Measurements from ENCODE around the gene GALNT16.

Gene GALNT16

DNA sequence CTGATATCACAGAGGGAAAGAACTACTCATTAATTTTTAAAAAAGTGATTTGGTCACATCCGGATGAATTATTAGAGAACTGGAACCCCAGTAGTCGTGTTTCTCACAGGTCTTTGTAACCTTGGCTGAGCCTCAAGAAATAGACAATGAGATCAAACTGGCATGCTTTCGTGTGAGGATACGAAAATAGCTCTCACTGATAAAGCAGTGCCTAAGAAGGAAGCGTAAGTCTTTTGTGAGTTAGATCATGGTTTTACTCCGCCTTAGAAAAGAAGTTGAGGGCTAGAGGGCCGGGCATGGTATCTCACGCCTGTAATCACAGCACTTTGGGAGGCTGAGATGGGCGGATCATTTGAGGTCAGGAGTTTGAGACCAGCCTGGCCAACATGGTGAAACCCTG, 33.8 kb upstream of the GALNT16 start:
- H3K4me2 ChIP-seq (ENCODE audit: low read depth, low read length, poor library complexity, severe bottlenecking), result no peak overlapping the region
- H3K79me2 ChIP-seq (ENCODE audit: insufficient read depth, low read length), result no peaks in the 10 kb centered on the region
- no peaks in the 10 kb centered on the region for H3F3A ChIP-seq (ENCODE audit: low read depth)
- H3K9me3 ChIP-seq (ENCODE audit: insufficient read depth, low read depth, low read length), result no peaks in the 10 kb centered on the region
- H3K4me3 ChIP-seq (ENCODE audit: low read length, poor library complexity, severe bottlenecking), result no peak overlapping the region
- H3K27me3 ChIP-seq (ENCODE audit: insufficient read depth, low read length, poor library complexity, severe bottlenecking), result no peaks in the 10 kb centered on the region
- H3K9me2 ChIP-seq (replicated peaks; ENCODE audit: low read depth, low read length), result no peaks in the 10 kb centered on the region
- no peaks in the 10 kb centered on the region for H4K20me1 ChIP-seq (ENCODE audit: insufficient read depth, low read length, poor library complexity, severe bottlenecking)
- no peak overlapping the region for H2AFZ ChIP-seq (ENCODE audit: low read length)
- TF ChIP-seq, protein P1, sequence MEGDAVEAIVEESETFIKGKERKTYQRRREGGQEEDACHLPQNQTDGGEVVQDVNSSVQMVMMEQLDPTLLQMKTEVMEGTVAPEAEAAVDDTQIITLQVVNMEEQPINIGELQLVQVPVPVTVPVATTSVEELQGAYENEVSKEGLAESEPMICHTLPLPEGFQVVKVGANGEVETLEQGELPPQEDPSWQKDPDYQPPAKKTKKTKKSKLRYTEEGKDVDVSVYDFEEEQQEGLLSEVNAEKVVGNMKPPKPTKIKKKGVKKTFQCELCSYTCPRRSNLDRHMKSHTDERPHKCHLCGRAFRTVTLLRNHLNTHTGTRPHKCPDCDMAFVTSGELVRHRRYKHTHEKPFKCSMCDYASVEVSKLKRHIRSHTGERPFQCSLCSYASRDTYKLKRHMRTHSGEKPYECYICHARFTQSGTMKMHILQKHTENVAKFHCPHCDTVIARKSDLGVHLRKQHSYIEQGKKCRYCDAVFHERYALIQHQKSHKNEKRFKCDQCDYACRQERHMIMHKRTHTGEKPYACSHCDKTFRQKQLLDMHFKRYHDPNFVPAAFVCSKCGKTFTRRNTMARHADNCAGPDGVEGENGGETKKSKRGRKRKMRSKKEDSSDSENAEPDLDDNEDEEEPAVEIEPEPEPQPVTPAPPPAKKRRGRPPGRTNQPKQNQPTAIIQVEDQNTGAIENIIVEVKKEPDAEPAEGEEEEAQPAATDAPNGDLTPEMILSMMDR (conservative IDR thresholded peaks at IDR 0.05; ENCODE audit: low read length), result no peak
- no peak for TF ChIP-seq EZH2phosphoT487 (IDR thresholded peaks at IDR 0.05; ENCODE audit: borderline replicate concordance)
- H3K4me1 ChIP-seq (ENCODE audit: insufficient read depth, low read length, poor library complexity, severe bottlenecking), result no peaks in the 10 kb centered on the region
- H3K9ac ChIP-seq (ENCODE audit: low read depth, low read length, poor library complexity, severe bottlenecking), result no peak overlapping the region
- H3K36me3 ChIP-seq (ENCODE audit: insufficient read depth, low read length), result no peaks in the 10 kb centered on the region

DNA sequence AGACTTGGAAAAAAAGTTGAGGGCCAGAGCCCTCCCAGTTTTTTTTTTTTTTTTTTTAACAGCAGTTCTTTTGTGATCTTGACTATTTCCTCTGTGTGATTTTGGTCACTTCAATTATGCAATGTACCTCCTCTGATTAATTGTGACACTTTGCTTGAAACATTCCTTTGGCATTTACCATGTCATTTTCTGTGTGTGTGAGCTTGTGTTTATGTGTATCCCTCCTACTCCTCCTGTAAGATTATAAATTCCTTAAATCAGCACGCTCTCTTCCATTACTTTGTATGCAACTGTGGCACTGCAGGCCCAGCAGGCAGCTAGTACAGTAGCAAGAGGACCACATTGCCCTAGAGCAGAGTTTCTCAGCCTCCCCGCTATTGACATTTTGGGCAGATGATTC, 33.2 kb upstream of the GALNT16 start:
- no peaks in the 10 kb centered on the region for H3K36me3 ChIP-seq (ENCODE audit: insufficient read depth, low read length)
- TF ChIP-seq, protein P1 (conservative IDR thresholded peaks at IDR 0.05; ENCODE audit: low read length), result no peak
- no peak for TF ChIP-seq EZH2phosphoT487 (IDR thresholded peaks at IDR 0.05; ENCODE audit: borderline replicate concordance)
- H3K79me2 ChIP-seq (ENCODE audit: insufficient read depth, low read length), result no peaks in the 10 kb centered on the region
- no peaks in the 10 kb centered on the region for H3F3A ChIP-seq (ENCODE audit: low read depth)
- H4K20me1 ChIP-seq (ENCODE audit: insufficient read depth, low read length, poor library complexity, severe bottlenecking), result no peaks in the 10 kb centered on the region
- H3K9me3 ChIP-seq (ENCODE audit: insufficient read depth, low read depth, low read length), result no peaks in the 10 kb centered on the region
- H3K9me2 ChIP-seq (replicated peaks; ENCODE audit: low read depth, low read length), result no peaks in the 10 kb centered on the region
- H2AFZ ChIP-seq (ENCODE audit: low read length), result no peak overlapping the region
- H3K4me3 ChIP-seq (ENCODE audit: low read length, poor library complexity, severe bottlenecking), result no peak overlapping the region
- H3K27me3 ChIP-seq (ENCODE audit: insufficient read depth, low read length, poor library complexity, severe bottlenecking), result no peaks in the 10 kb centered on the region
- H3K4me1 ChIP-seq (ENCODE audit: insufficient read depth, low read length, poor library complexity, severe bottlenecking), result no peaks in the 10 kb centered on the region
- no peak overlapping the region for H3K4me2 ChIP-seq (ENCODE audit: low read depth, low read length, poor library complexity, severe bottlenecking)
- H3K9ac ChIP-seq (ENCODE audit: low read depth, low read length, poor library complexity, severe bottlenecking), result no peak overlapping the region

DNA sequence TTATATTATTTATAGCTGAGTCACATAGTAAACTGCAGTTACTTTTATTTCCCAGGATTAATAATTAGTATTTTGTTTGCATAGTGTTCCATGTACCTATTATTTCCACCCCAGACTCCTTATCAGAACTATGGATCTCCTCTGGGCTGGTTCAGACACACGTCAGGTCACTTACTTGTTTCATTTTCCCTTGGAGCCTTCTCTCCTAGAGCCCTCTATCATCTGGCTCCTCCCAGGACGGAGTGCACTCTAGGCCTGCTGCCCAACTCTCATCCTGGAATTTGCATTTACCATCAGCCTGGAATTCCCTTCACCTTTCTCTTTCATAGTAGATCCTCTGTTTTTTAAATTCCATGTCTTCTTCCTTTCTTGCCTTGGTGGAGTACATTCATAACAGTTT, 28.5 kb upstream of the GALNT16 start:
- H3K4me3 ChIP-seq (ENCODE audit: low read length, poor library complexity, severe bottlenecking), result no peak overlapping the region
- TF ChIP-seq EZH2phosphoT487 (IDR thresholded peaks at IDR 0.05; ENCODE audit: borderline replicate concordance), result no peak
- TF ChIP-seq, protein P1 (conservative IDR thresholded peaks at IDR 0.05; ENCODE audit: low read length), result no peak
- H3F3A ChIP-seq (ENCODE audit: low read depth), result no peaks in the 10 kb centered on the region
- no peak overlapping the region for H2AFZ ChIP-seq (ENCODE audit: low read length)
- H3K36me3 ChIP-seq (ENCODE audit: insufficient read depth, low read length), result no peaks in the 10 kb centered on the region; the same call in 1 of the 2 replicates
- no peaks in the 10 kb centered on the region for H3K9me2 ChIP-seq (replicated peaks; ENCODE audit: low read depth, low read length)
- H3K79me2 ChIP-seq (ENCODE audit: insufficient read depth, low read length), result no peaks in the 10 kb centered on the region
- no peaks in the 10 kb centered on the region for H3K4me1 ChIP-seq (ENCODE audit: insufficient read depth, low read length, poor library complexity, severe bottlenecking)
- no peaks in the 10 kb centered on the region for H4K20me1 ChIP-seq (ENCODE audit: insufficient read depth, low read length, poor library complexity, severe bottlenecking)
- no peaks in the 10 kb centered on the region for H3K9me3 ChIP-seq (ENCODE audit: insufficient read depth, low read depth, low read length)
- no peaks in the 10 kb centered on the region for H3K27me3 ChIP-seq (ENCODE audit: insufficient read depth, low read length, poor library complexity, severe bottlenecking)
- no peak overlapping the region for H3K4me2 ChIP-seq (ENCODE audit: low read depth, low read length, poor library complexity, severe bottlenecking)
- no peak overlapping the region for H3K9ac ChIP-seq (ENCODE audit: low read depth, low read length, poor library complexity, severe bottlenecking)

Data from Loucy (cell line).